H1 (cell line): ENCODE data around the gene CCT6B. TPM values are rescaled to one million over a fixed set of nuclear protein-coding genes. Genes with fewer than 3 reads are reported as not detected.

ENCODE experiments used
- CTCF ChIA-PET: fragments of 300-600 bp; sonication (Branson Sonifier 250); formaldehyde crosslinking; loops from one replicate; lab custom pipeline; 2021; ENCODE audit not compliant: partially characterized antibody; lab: Charles Lee
- POLR2A ChIA-PET: fragments of 300-600 bp; sonication (Branson Sonifier 250); formaldehyde crosslinking; loops from one replicate; lab custom pipeline; 2021; ENCODE audit warnings: inconsistent platforms; ENCODE audit not compliant: partially characterized antibody; lab: Charles Lee
- DNase-seq, 2 experiments: peaks; one replicate each; pipeline versions ENCODE4 v3.0.0 to v3.0.0-alpha.2; 2010 to 2022; ENCODE audit warnings: low spot score in 2 of 2, low read depth in 1 of 2, mixed read lengths in 1 of 2
- FAIRE-seq: peaks from 2 replicates; lab custom pipeline; 2011; peaks lifted over from hg19 to GRCh38; lab: Jason Lieb, UNC
- H2AFZ ChIP-seq: 2 replicates; pipeline ENCODE4 v1.8.1; 2012; ENCODE audit warnings: low read length, inconsistent platforms
- H2AK5ac ChIP-seq: 2 replicates; pipeline ENCODE4 v1.6.1; 2013; ENCODE audit warnings: low read depth, low read length
- H2BK120ac ChIP-seq: replicated peaks from 2 replicates; pipeline ENCODE3; 2013; ENCODE audit warnings: low read depth, low read length, inconsistent platforms
- H2BK12ac ChIP-seq: 2 replicates; pipeline ENCODE4 v1.6.1; 2013; ENCODE audit warnings: low read depth, low read length
- H2BK15ac ChIP-seq: 2 replicates; pipeline ENCODE4 v1.6.1; 2013; ENCODE audit warnings: low read length
- H2BK20ac ChIP-seq: 2 replicates; pipeline ENCODE4 v1.6.1; 2013; ENCODE audit warnings: low read length
- H2BK5ac ChIP-seq: 2 replicates; pipeline ENCODE4 v1.6.1; 2013; ENCODE audit warnings: low read depth, low read length
- H3K14ac ChIP-seq: 2 replicates; pipeline ENCODE4 v1.6.1; 2013; ENCODE audit warnings: inconsistent platforms; ENCODE audit not compliant: insufficient read length
- H3K18ac ChIP-seq: 2 replicates; pipeline ENCODE4 v1.6.1; 2013; ENCODE audit warnings: low read length; ENCODE audit errors: extremely low read depth
- H3K23ac ChIP-seq: 2 replicates; pipeline ENCODE4 v1.6.1; 2013; ENCODE audit warnings: inconsistent platforms; ENCODE audit not compliant: insufficient read length
- H3K23me2 ChIP-seq: 2 replicates; pipeline ENCODE4 v1.6.1; 2013; ENCODE audit warnings: low read depth, low read length
- H3K27ac ChIP-seq: 2 replicates; pipeline ENCODE4 v1.6.1; 2011; ENCODE audit warnings: low read depth, low read length, inconsistent platforms
- H3K27me3 ChIP-seq, 4 experiments: replicated peaks in 1 of 4; 1 replicate in 1 of 4; 2 replicates in 3 of 4; pipeline versions ENCODE4 v1.6.1 to v1.8.1; 2011 to 2013; ENCODE audit warnings: low read length in 3 of 4, mild to moderate bottlenecking in 3 of 4, inconsistent platforms in 2 of 4, mixed read lengths in 2 of 4, moderate library complexity in 1 of 4; ENCODE audit not compliant: control insufficient read depth in 3 of 4, insufficient read depth in 3 of 4; ENCODE audit errors: extremely low read depth in 1 of 4
- H3K36me3 ChIP-seq, 4 experiments: 2 replicates each; pipeline versions ENCODE4 v1.6.1 to v1.8.1; 2011 to 2013; ENCODE audit warnings: mild to moderate bottlenecking in 4 of 4, low read length in 3 of 4, moderate library complexity in 2 of 4, control low read depth in 1 of 4, inconsistent platforms in 1 of 4; ENCODE audit not compliant: insufficient read depth in 4 of 4, control insufficient read depth in 2 of 4
- H3K4ac ChIP-seq: replicated peaks from 2 replicates; pipeline ENCODE3; 2013; ENCODE audit warnings: low read length, low read depth, mixed read lengths, inconsistent platforms; ENCODE audit not compliant: insufficient read length
- H3K4me1 ChIP-seq, 4 experiments: replicated peaks in 1 of 4; 1 replicate in 1 of 4; 2 replicates in 3 of 4; pipeline versions ENCODE4 v1.6.1 to v1.8.1; 2011 to 2013; ENCODE audit warnings: low read length in 3 of 4, inconsistent platforms in 2 of 4, mixed read lengths in 1 of 4; ENCODE audit not compliant: insufficient read depth in 4 of 4, control insufficient read depth in 3 of 4
- H3K4me2 ChIP-seq, 2 experiments: 2 replicates each; pipeline versions ENCODE4 v1.6.1 to v1.8.1; 2011 to 2013; ENCODE audit warnings: low read depth in 2 of 2, low read length in 2 of 2, control low read depth in 1 of 2, inconsistent platforms in 1 of 2, mild to moderate bottlenecking in 1 of 2; ENCODE audit not compliant: insufficient read depth in 1 of 2
- H3K4me3 ChIP-seq, 4 experiments: fragments of 200-600, 300-600 bp in 1 of 4; sonication (generic), shearing (Covaris generic), sonication (Bioruptor Twin) in 1 of 4; 2 replicates each; pipeline versions ENCODE4 v1.5.1 to v1.8.1; 2011 to 2016; ENCODE audit warnings: low read length in 4 of 4, low read depth in 3 of 4, control low read depth in 2 of 4, inconsistent platforms in 2 of 4, mild to moderate bottlenecking in 2 of 4, mixed read lengths in 1 of 4, moderate library complexity in 1 of 4; ENCODE audit not compliant: insufficient read depth in 2 of 4; ENCODE audit errors: extremely low read depth in 1 of 4
- H3K56ac ChIP-seq: replicated peaks from 2 replicates; pipeline ENCODE3; 2013; ENCODE audit warnings: low read depth, mild to moderate bottlenecking, mixed read lengths, low read length, inconsistent platforms; ENCODE audit not compliant: insufficient read length
- H3K79me1 ChIP-seq: 2 replicates; pipeline ENCODE4 v1.6.1; 2013; ENCODE audit warnings: low read depth, low read length, control low read depth
- H3K79me2 ChIP-seq, 2 experiments: 2 replicates each; pipeline versions ENCODE4 v1.6.1 to v1.8.1; 2012 to 2013; ENCODE audit warnings: low read length in 2 of 2, mild to moderate bottlenecking in 2 of 2, inconsistent platforms in 1 of 2; ENCODE audit not compliant: insufficient read depth in 2 of 2, control insufficient read depth in 1 of 2
- H3K9ac ChIP-seq, 4 experiments: replicated peaks in 1 of 4; 1 replicate in 1 of 4; 2 replicates in 3 of 4; pipeline versions ENCODE4 v1.6.1 to v1.8.1; 2011 to 2013; ENCODE audit warnings: low read depth in 3 of 4, low read length in 3 of 4, control low read depth in 2 of 4, mild to moderate bottlenecking in 2 of 4, moderate library complexity in 2 of 4, inconsistent platforms in 1 of 4; ENCODE audit errors: extremely low read depth in 1 of 4
- H3K9me3 ChIP-seq, 2 experiments: 2 replicates each; pipeline versions ENCODE4 v1.6.1 to v1.8.1; 2012 to 2013; ENCODE audit warnings: mild to moderate bottlenecking in 2 of 2, moderate library complexity in 2 of 2, control low read depth in 1 of 2, inconsistent platforms in 1 of 2, low read depth in 1 of 2, low read length in 1 of 2, mixed read lengths in 1 of 2; ENCODE audit not compliant: insufficient read depth in 2 of 2
- H4K20me1 ChIP-seq, 2 experiments: replicated peaks in 1 of 2; 2 replicates each; pipeline versions ENCODE3 to v1.8.1; 2011 to 2013; ENCODE audit warnings: inconsistent platforms in 2 of 2, low read length in 2 of 2, mild to moderate bottlenecking in 1 of 2; ENCODE audit not compliant: insufficient read depth in 2 of 2, control insufficient read depth in 1 of 2
- H4K5ac ChIP-seq: 2 replicates; pipeline ENCODE4 v1.6.1; 2013; ENCODE audit warnings: low read length, low read depth, mixed read lengths, inconsistent platforms; ENCODE audit not compliant: insufficient read length
- H4K8ac ChIP-seq: 2 replicates; pipeline ENCODE4 v1.8.0; 2013; ENCODE audit warnings: mild to moderate bottlenecking, moderate library complexity, low read length, inconsistent platforms; ENCODE audit not compliant: insufficient read depth; ENCODE audit errors: extremely low read depth
- H4K91ac ChIP-seq: replicated peaks from 2 replicates; pipeline ENCODE3; 2013; ENCODE audit warnings: low read length, mixed read lengths, inconsistent platforms; ENCODE audit not compliant: insufficient read length
- ATF2 ChIP-seq: IDR thresholded peaks from 2 replicates; pipeline ENCODE4 v1.6.1; 2012; ENCODE audit warnings: low read length, inconsistent platforms
- GTF2F1 ChIP-seq: IDR thresholded peaks from 2 replicates; pipeline ENCODE4 v1.6.1; 2012; ENCODE audit warnings: low read depth, low read length, improper control_type of control experiment, borderline replicate concordance
- HDAC6 ChIP-seq: IDR thresholded peaks from one replicate; pipeline ENCODE4 v1.7.1; 2012; ENCODE audit warnings: low read depth, mild to moderate bottlenecking, inconsistent platforms, low read length, moderate library complexity
- NRF1 ChIP-seq: IDR thresholded peaks from 2 replicates; pipeline ENCODE4 v1.6.1; 2011; ENCODE audit warnings: mild to moderate bottlenecking, low read depth, low read length, improper control_type of control experiment
- PHF8 ChIP-seq: fragments of 200-600 bp; sonication (generic); conservative IDR thresholded peaks from 2 replicates; pipeline ENCODE4 v1.7.1; 2012; ENCODE audit warnings: low read depth, mild to moderate bottlenecking, inconsistent platforms, low read length, moderate library complexity
- RAD21 ChIP-seq, 2 experiments: IDR thresholded peaks in 1 of 2; conservative IDR thresholded peaks in 1 of 2; 2 replicates each; pipeline ENCODE4 v1.6.1; 2011; ENCODE audit warnings: low read depth in 2 of 2, low read length in 2 of 2, improper control_type of control experiment in 1 of 2, inconsistent platforms in 1 of 2, mild to moderate bottlenecking in 1 of 2, moderate library complexity in 1 of 2
- SIN3A ChIP-seq, 2 experiments: IDR thresholded peaks in 1 of 2; conservative IDR thresholded peaks in 1 of 2; 2 replicates each; pipeline ENCODE4 v1.6.1; 2011 to 2012; ENCODE audit warnings: low read length in 2 of 2, improper control_type of control experiment in 1 of 2, low read depth in 1 of 2, mild to moderate bottlenecking in 1 of 2
- SP1 ChIP-seq: IDR thresholded peaks from 2 replicates; pipeline ENCODE4 v1.6.1; 2011; ENCODE audit warnings: low read depth, low read length
- TAF7 ChIP-seq: optimal IDR thresholded peaks from 2 replicates; pipeline ENCODE3; 2011; ENCODE audit warnings: low read depth, mild to moderate bottlenecking, inconsistent platforms, low read length, moderate library complexity, borderline replicate concordance
- TEAD4 ChIP-seq: IDR thresholded peaks from 2 replicates; pipeline ENCODE4 v1.6.1; 2012; ENCODE audit warnings: low read depth, low read length, inconsistent platforms, mixed read lengths
- ZNF274 ChIP-seq: IDR thresholded peaks from 2 replicates; pipeline ENCODE4 v1.7.0; 2012; ENCODE audit warnings: low read length, borderline replicate concordance; ENCODE audit errors: extremely low read depth
- WGBS, 2 experiments: shearing (Covaris generic) in 1 of 2; methylation state at CpG; one replicate each; pipeline versions ENCODE4 v1.1.6 to v1.1.7; 2013 to 2015; ENCODE audit warnings: low lambda C conversion rate in 2 of 2, mixed read lengths in 2 of 2, inconsistent platforms in 1 of 2, low coverage in 1 of 2, missing lambda C conversion rate in 1 of 2; ENCODE audit not compliant: insufficient replicate concordance in 2 of 2, insufficient coverage in 1 of 2, insufficient read length in 1 of 2; ENCODE audit errors: extremely low coverage in 1 of 2, missing lambda C conversion rate in 1 of 2; 5-methylcytosine and 5-hydroxymethylcytosine counted together
- polyA plus RNA-seq, 7 experiments: library from polyadenylated mRNA; depleted of rRNA in 3 of 7; stranded (reverse) in 5 of 7; unstranded in 2 of 7; fragments of >200 nt in 5 of 7; fragments of 200-250 nt in 2 of 7; gene quantifications; 1 replicate in 5 of 7; 2 replicates in 1 of 7; 4 replicates in 1 of 7; pipeline versions ENCODE4 v1.2.1 to v1.2.3, GENCODE V29; 2011 to 2013; ENCODE audit warnings: missing spikeins in 2 of 7, mixed read lengths in 2 of 7
- total RNA-seq: library from RNA; stranded (reverse); fragmentation: NEBNext Ultra II Directional; extraction: Animal tissue kit (Norgen Biotek cat#: 25700); gene quantifications from 2 replicates; pipeline ENCODE4 v1.2.1, GENCODE V29; 2021
- TF ChIP-seq, protein P1 (sequence below): IDR thresholded peaks from 2 replicates; pipeline ENCODE4 v1.6.1; 2012; ENCODE audit warnings: inconsistent platforms

The CCT6B gene
- total and polyA plus RNA-seq, 2 of the 8 experiments (the other 6 are each of a cell fraction or from before 2014, with no cell fraction given), result 0.67 to 1.3 TPM

DNA sequence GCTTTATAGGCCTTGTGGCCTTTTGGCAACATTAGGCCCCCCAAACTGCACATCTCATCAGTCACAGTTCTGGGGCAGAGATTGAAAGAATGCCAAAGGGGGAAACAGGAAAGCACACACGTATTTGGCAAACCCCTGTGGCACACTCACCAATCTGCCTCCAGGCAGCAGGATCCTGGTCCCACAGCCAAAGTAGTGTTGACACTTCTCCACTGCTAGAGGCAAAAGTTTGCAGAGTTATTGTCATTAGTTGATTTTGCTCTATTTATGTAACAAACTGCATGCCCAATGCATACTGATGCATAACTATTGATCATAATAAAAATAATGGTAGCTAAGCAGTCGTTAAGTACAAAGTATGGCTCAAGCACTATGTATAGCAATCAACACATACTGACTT, 45.1 kb downstream of the CCT6B start:
- CTCF ChIA-PET, result no interaction called here
- no peak overlapping the region for H3K4ac ChIP-seq
- H3K36me3 ChIP-seq, result no peaks in the 10 kb centered on the region
- no peak overlapping the region for H2BK120ac ChIP-seq
- H2BK15ac ChIP-seq, result no peak overlapping the region
- H4K91ac ChIP-seq, result no peak overlapping the region
- no peaks in the 10 kb centered on the region for H3K23me2 ChIP-seq
- no peak overlapping the region for H2BK20ac ChIP-seq
- H4K8ac ChIP-seq, result no peak overlapping the region
- no peak overlapping the region for H4K5ac ChIP-seq
- H3K14ac ChIP-seq, result no peak overlapping the region
- DNase-seq, result no peak
- no peak overlapping the region for H3K23ac ChIP-seq
- no peak overlapping the region for H2BK5ac ChIP-seq
- peaks cover 0 to 3% (median 1%) of the 10 kb centered on the region in 4 experiments; a peak in 4 of 7 replicates for H3K4me1 ChIP-seq
- WGBS, 2 experiments, result 86% methylated on average over 2 of the region's 2 CpGs; no CpG with 5 or more reads in 1 of the 2 experiments
- H4K20me1 ChIP-seq, result no peaks in the 10 kb centered on the region
- no peaks in the 10 kb centered on the region for H3K79me2 ChIP-seq
- H2AK5ac ChIP-seq, result no peak overlapping the region
- H3K4me3 ChIP-seq, result no peak overlapping the region
- H3K4me2 ChIP-seq, result no peak overlapping the region
- no peak for FAIRE-seq
- TF ChIP-seq SP1 (no peak), ATF2 (no peak), GTF2F1 (no peak), TAF7 (no peak), TEAD4 (no peak), RAD21 (IDR thresholded peaks at IDR 0.05 in 1 of 2, conservative IDR thresholded peaks at IDR 0.05 in 1 of 2; ENCODE audit: low read depth in 2 of 2, low read length in 2 of 2) (no peak), HDAC6 (no peak), SIN3A (conservative IDR thresholded peaks at IDR 0.05 in 1 of 2, IDR thresholded peaks at IDR 0.05 in 1 of 2; ENCODE audit: low read depth in 1 of 2, low read length in 2 of 2) (no peak), ZNF274 (no peak), NRF1 (no peak), PHF8 (no peak)
- TF ChIP-seq, protein P1, sequence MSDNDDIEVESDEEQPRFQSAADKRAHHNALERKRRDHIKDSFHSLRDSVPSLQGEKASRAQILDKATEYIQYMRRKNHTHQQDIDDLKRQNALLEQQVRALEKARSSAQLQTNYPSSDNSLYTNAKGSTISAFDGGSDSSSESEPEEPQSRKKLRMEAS, result no peak
- TF ChIP-seq, all 59 proteins: peak for 0
- no peaks in the 10 kb centered on the region for H3K79me1 ChIP-seq
- H2BK12ac ChIP-seq, result no peak overlapping the region
- no peak overlapping the region for H2AFZ ChIP-seq
- POLR2A ChIA-PET, result no interaction called here
- H3K9me3 ChIP-seq, result no peaks in the 10 kb centered on the region
- H3K18ac ChIP-seq, result no peak overlapping the region
- H3K9ac ChIP-seq, result no peak overlapping the region
- H3K27me3 ChIP-seq, result no peaks in the 10 kb centered on the region
- H3K56ac ChIP-seq, result no peak overlapping the region
- no peak overlapping the region for H3K27ac ChIP-seq
